ENCODE results near the gene GDPGP1.
A peak's percentile ranks its signal among the peaks of the same experiment; 100 is the strongest.
"Not testable (repeated sequence)": the region's sequence is repeated elsewhere in the genome, so short reads cannot be mapped to it uniquely, and the experiment has no call there.

GDPGP1 gene

DNA sequence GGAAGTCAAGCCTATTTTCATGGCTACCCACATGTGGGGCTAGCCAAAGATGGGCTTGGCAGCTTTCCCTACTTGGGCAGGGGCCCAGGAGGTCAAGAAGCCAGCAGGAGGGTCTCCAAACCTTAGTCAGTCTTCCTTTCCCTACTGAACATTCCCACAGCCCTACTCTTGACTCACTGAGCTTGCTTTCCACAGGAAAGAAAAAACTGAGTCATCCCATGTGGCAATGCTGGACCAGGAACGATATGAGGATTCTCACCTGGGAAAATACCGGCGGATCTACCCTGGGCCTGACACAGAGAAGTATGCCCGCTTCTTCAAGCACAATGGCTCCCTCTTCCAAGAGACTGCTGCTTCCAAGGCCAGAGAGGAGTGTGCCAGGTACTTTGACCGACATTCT lies 27.8 kb downstream of the GDPGP1 start:
- DNase-seq (ENCODE audit: low read depth), result no peak

DNA sequence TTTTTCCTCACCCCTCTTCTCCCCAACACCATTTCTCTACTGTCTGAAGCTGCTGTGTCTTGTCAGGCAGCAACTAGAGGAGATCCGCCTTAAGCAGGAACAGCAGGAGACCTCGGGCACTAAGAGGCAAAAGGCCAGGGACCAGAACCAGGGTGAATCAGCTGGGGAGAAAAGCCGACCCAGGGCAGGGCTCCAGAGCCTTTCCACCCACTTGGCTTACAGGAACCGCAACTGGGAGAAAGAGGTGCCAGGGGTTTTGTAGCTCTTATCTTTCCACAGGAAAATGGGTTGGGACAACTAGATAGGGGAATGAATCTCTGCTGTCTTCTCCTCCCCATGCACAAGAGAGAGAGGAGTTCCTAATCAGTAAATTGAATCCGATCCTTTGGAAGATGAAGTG lies 28.4 kb downstream of the GDPGP1 start:
- DNase-seq (ENCODE audit: low read depth), result no peak

DNA sequence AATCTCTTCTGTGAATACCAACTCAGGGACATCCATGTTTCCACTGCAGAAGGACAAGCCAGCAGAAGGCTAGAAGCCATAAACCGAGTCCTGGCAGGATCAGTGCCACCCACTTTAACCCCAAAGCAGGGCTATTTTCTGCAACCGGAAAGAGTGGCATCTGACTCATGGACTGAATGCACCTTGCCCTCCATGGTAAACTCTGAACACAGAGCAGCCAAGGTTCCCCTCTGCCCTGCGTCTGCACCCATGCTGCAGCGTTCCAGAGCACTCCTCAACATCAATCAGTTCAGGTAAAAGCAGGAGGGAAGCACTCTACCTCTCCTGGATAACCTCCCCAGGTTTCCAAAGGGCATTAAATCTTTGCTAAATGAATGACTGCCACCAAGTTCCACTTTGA lies 30.7 kb downstream of the GDPGP1 start:
- no peak for DNase-seq (ENCODE audit: low read depth)

DNA sequence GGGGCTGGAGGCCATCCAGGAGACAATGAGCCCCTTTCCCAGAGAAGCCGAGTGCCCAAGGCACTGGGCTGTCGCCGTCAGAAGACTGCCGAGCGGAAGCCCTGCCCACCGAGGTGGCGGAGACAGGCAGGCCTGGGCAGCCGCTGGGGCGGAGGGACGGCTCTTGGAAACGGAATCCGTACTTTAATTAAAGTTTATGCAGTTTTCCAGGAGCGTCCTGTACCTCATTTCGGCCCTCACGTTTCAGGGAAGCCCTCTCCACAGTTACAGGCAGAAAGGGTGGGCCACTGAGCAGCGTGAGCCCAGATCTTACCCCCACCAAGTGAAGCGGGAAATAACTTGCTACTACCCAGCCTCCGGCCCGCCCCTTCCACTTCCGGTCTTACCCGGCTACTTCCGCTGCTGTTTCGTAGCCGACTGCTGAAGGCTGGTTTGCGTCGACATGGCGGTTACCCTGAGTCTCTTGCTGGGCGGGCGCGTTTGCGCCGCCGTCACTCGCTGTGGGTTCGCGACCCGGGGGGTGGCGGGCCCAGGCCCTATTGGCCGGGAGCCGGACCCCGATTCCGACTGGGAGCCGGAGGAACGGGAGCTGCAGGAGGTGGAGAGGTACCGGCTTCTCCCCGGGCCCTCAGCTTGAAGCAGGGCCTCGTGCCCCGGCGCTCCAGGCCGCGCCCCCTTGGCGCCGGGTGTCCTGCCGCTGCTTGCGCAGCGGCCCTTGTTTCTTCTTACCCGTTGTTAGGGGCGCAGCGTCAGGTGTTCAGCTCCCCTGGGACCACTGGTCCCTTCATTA lies 31.5 kb downstream of the GDPGP1 start, which contains the start of gene NGRN:
Gene NGRN (plus strand): TSS at position 402 of the 790 bp plus-strand sequence. CDS start 41 bp downstream, at position 443.
- peak; percentile 88 for DNase-seq (ENCODE audit: low read depth)

DNA sequence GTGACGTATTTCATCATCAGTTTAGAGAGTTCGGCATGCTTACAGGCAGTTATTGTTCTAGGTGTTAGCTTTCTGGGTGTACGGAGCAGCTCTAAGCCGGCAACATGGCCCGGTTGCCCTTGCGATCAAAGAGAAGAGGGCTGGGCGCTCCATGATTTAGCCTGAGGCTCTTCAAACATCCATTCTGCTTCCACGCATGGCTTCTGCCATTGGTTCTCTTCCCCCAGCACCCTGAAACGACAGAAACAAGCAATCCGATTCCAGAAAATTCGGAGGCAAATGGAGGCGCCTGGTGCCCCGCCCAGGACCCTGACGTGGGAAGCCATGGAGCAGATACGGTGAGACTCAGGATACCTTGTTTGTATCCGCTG lies 32.0 kb downstream of the GDPGP1 start:
- DNase-seq (ENCODE audit: low read depth), result peak; percentile 53

DNA sequence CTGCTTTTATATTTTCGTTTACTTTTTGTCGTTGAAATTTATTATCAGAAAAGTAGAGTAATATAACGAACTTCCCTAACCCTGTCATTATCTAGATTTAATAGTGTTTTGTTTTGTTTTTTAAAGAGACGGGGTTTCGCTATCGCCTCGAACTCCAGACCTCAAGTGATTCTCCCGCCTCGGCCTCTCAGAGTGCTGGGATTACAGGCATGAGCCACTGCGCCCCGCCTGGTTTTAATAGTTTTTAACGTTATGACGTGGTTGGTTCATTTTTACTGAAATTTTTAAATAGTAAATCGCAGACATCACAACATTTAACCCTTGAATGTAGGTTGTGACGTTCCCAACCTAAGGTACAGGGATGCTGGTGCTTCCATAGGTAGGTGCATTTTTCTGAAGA lies 32.5 kb downstream of the GDPGP1 start:
- DNase-seq (ENCODE audit: low read depth), result peak; percentile 15

DNA sequence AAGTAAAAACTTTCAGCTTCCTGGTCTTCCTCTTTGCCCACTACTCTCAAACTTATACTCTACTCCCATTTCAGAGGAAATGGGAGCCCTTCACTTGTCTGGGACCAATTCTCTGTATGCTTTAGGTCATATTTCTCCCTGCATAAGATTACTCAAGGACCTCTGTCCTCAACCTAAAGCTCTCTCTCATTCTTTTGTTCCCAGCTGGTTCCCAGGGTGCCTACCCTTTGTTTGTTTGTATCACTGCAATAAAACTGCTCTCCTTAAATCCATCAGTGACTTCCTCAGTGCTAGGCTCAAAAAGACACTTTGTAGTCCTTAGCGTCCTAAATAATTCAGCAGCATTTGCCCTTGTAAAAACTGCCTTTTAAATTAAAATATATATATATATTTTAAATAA lies 34.4 kb downstream of the GDPGP1 start:
- DNase-seq (ENCODE audit: low read depth), result no peak

DNA sequence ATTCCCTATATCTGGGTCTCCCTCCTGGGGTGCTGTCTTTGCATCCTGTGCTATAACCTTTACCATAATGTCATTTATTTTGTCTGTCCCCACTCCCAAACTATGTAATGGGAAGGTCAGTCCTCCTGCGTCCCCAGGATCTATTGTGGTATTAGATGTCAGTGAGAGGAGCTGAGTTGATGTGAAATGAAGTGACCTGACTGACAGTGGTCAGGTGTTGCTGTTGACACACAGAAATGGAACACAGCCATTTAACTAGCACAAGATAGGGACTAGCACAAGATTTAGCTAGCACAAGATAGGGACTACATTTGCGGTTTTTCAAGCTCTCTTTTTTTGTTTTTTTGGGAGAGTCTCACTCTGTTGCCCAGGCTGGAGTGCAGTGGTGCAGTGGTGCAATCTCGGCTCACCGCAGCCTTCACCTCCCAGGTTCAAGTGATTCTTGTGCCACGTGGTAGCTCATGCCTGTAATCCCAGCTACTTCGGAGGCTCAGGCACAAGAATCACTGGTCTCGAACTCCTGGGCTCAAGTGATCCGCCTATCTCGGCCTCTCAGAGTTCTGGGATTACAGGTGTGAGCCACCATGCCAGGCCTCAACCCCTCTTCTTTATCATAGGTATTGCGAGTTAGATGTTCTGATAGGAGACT lies 36.6 kb downstream of the GDPGP1 start:
- DNase-seq (ENCODE audit: low read depth), result no peak

DNA sequence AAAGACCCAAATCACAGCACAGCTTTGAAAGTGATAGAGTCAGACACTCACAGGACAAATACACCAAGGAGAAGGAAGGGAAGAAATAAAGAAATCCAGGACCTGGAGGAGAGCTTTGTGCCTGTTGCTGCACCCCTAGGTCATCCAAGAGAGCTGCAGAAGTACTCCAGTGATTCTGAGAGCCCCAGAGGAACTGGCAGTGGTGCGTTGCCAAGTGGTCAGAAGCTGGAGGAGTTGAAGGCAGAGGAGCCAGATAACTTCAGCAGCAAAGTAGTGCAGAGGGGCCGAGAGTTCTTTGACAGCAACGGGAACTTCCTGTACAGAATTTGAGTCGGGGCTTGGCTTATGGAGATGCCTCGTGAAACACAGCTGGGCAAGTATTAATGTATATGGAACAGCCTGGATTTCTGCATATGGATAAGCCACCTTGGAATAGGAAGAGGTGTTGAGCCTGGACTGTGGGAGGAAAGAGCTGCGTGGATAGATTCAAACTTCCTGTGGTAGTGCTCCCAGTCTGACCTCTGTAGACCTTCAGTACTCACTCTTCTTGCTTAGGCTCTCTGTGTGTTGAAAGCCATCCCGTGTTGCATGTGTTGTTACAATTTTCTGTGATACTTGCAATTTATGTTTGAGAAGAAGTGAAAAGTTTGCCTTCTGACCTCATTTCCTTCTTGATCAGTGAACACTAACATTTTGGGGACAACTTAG lies 37.6 kb downstream of the GDPGP1 start:
- no peak for DNase-seq (ENCODE audit: low read depth)

DNA sequence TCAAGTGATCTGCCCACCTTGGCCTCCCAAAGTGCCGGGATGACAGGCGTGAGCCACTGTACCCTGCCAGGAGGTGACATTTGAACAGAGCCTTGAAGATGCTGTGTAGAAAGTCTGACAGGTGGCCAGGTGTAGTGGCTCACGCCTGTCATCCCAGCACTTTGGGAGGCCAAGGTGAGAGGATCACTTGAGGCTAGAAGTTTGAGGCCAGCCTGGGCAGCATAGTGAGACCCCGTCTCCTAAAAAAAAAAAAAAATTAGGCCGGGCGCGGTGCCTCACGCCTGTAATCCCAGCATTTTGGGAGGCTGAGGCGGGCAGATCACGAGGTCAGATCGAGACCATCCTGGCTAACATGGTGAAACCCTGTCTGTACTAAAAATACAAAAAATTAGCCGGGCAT lies 44.5 kb downstream of the GDPGP1 start:
- DNase-seq (ENCODE audit: low read depth), result not testable (repeated sequence)

DNA sequence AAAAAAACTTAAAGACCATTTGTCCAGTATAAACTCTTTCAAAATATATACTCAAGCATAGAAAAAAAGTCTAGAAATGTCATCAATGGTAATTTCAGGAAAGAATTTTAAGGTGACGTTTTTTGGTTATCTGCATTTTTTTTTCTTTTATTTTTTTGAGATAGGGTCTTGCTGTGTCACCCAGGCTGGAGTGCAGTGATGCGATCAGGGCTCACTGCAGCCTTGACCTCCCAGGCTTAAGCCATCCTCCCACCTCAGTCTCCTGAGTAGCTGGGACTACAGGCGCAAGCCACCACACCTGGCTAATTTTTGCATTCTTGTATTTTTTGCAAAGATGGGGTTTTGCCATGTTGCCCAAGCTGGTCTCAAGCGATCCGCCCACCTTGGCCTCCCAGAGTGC lies 46.7 kb downstream of the GDPGP1 start:
- not testable (repeated sequence) for DNase-seq (ENCODE audit: low read depth)

DNA sequence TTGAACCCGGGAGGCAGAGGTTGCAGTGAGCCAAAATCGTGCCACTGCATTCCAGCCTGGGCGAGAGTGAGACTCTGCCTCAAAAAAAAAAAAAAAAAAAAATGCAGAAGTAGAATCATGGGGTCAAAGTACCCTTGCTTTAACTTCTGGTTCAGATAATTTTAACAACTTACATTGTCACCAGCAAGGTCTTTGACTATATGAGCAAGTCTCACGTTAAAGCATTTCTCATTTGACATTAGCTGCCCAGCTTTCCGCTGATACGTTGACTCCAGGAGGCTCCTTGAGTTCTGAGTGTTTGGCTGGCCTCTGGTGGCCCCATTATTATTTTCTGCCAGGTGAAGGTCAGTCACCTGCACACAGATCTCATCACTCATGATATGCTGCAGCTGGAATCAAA lies 47.6 kb downstream of the GDPGP1 start:
- DNase-seq (ENCODE audit: low read depth), result not testable (repeated sequence)

DNA sequence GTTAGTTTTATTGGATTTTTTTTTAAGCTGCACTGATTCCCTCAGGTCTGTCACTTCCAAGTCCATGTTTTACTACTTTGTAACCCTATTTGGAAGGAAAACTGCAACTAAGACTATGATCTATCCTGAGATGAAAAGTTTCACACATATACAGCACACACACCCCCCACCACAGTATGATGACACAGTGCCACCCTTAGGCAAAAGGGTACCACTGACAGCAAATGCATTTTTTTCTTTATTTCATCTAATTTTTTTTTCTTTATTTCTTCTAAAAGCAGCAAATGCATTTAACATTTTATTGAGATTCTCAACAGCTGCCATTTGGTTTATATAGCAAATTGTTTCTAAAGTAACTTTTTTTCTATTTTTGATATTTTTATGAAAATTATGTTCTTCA lies 52.7 kb downstream of the GDPGP1 start:
- DNase-seq (ENCODE audit: low read depth), result no peak

DNA sequence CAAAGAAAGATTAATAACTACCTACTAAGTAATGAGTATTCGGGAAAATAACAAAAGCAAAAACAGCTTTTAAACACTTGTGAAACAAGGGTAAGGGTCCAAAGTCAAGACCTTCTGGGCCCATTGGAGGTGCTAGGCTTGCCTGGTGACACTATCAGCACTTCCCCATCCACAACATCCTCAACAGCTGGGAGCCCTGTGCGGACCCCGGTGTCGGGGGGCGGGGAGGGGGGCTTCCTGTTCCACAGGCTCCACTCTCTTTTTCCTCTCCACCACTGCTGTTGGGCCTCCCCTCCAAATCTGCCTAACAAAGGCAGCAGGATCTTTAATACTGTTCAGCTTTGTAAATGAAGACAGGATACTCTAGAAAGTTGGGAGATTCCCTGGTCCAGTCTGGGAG lies 53.1 kb downstream of the GDPGP1 start:
- DNase-seq (ENCODE audit: low read depth), result no peak

DNA sequence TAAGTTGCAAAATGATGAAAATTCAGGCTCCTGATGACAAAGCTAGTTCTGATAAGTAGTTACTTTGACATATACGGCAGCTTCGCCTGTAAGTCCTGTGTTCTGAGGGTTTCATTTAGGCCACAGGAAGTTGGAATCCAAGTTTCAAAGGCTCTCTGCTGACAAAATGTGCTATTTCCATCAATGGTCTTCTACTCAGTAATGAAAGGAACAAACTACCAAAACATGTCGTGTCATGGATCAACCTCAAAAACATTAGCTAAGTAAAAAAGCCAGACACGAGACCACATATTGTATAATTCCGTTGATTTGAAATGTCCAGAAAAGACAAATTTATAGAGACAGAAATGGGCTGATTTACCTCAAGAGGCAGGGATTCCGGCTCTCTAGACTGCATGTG lies 53.9 kb downstream of the GDPGP1 start:
- DNase-seq (ENCODE audit: low read depth), result no peak

DNA sequence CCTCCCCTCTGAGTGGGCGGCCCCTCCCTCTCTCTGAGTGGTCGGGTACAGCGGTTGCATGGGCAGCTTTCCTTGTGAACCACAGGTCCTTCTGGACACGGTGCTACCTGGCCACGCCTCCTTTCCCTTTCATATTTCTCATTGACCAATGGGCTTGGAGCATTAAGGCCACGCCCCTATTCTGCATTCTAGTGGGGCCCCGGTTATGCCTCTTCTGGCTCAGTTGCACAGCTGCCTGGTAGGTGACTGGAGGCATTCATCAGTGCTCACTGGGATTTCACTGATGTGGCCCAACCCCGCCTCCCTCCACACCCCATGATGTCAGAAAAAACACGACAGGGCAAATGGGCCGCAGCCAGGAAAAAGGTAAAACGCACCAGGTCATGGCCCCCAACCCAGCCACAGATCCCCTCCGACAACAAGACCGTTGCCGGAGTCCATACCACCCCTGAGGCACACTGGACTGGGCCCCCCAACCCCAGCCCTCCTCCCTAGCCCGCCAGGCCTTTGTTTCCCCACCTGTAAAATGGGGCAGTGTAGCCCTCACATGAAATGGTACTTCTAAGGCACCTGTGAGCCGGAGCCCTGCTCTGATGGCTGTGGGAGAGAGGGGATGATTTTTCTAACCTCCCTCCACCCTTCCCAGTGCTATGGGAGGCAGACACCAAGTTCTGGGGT lies 57.8 kb downstream of the GDPGP1 start:
- DNase-seq (ENCODE audit: low read depth), result no peak

DNA sequence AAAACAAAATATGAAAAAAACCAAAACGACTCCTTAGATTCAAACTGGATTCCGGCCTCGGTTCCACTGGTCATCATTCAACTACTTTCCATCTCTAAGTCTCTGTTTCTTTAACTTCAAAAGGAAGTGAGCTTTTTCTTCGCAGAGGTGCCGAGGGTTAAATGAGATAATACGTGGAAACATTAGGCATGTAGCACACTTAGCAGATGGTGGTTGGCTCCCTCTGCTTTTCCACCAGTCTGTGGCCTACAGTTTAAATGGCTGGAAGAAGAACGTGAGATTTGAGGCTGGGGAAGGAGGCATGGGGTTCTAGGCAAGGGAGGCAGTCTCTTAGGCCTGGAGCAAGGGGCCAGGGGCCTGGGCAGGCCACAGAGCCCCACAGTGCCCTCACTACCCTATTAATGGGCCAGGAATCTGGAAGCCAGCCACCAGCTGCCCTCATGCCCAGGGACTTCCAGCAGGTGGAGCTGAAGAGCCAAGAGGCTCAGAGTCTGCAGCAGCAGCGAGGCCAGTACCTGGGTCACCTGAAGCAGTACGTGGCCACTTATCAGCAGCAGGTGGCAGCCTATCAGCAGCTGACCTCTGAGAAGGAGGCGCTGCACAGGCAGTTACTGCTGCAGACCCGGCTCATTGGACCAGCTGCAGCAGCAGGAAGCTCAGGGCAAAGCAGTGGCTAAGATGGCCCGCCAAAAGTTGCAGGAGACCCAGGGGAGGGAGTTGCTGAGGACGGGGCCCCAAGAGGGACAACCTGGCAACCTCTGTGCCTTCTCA lies 59.2 kb downstream of the GDPGP1 start:
- DNase-seq (ENCODE audit: low read depth), result peak; percentile 24

DNA sequence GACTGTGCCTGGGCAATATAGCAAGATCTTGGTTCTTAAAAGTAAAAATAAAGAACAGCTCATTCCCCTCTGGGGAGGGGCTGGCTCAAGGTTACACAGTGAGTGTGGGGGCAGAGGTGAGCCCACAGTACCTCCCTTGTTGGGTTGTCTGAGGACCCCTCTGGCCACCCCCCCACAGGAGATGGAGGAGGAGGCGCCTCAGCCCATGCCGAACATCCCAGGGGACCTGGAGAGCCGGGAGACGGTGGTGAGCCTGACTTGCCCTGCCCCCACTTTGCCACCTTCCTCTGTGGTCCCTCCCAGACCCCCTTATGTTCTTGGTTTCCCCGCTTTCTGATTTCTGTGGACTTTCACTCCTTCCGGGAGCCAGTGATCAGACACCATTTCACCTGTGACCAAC lies 60.1 kb downstream of the GDPGP1 start:
- no peak for DNase-seq (ENCODE audit: low read depth)

DNA sequence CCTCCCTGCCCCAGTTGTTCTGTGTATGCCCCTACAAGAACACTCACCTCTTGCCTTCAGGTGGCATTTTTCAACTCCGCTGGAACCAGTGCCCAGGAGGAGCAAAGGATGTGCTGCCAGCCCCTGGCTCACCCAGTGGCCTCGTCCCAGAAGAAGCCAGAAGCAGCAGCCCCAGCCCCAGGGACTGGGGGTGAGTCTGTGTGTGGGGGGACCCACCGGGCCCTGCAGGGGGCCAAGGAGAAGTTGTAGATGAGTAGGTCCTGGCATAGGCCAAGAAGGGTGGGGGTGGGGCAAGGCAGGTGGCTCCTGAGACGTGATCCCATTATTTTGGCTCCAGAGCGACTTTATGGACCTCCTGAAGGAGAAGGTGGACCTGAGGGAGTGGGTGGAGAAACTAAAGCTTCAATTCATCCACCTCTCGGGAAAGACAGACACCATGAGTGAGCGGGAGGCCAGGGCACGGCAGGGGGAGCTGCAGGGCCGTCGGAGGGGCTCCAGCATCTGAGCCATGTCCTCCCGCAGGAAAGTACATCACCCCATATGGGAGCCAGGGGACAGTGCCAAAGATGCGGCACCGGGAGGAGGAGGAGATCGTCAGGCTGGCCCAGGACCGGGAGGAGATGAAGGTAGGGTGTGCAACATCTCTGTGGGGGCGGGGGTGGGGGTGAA lies 60.7 kb downstream of the GDPGP1 start:
- no peak for DNase-seq (ENCODE audit: low read depth)

DNA sequence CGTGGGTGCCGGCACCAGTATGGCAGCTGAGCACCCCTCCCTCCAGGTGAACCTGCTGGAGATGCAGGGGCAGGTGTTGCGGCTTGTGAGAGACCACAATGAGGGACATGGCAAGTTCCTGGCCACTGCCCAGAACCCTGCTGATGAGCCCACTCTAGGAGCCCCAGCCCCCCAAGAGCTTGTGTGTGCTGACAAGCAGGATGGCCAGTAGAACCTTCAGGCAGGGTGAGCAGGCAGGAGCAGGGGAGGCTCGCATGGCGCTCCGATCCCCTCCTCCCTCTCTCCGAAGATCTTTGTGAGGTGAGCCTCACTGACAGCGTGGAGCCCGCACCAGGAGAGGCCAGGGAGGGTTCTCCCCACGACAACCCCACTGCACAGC lies 61.2 kb downstream of the GDPGP1 start:
- DNase-seq (ENCODE audit: low read depth), result no peak
